ENCODE results near the gene WBP1L.
"Not testable (repeated sequence)": the region's sequence is repeated elsewhere in the genome, so short reads cannot be mapped to it uniquely, and the experiment has no call there.

Gene WBP1L

DNA sequence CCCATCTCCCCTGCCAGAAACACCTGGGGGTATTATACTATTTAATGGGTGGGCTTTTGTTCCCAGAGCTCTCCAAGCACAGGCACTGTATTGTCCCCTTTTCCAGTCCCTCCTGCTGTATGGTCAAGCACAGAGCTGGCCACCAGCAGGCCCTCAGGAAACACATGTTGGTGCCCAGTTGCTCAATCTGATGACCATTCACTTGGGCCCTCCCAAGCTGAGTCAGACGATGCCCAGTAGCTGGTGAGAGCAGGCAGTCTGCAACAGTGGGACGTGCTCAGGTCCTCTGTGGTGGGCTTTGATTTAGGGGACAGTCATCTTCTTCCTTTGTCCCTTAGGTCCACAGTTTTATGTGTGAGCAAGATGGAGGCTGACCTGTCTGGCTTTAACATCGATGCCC, 17.5 kb upstream of the WBP1L start:
- DNase-seq = no peak

DNA sequence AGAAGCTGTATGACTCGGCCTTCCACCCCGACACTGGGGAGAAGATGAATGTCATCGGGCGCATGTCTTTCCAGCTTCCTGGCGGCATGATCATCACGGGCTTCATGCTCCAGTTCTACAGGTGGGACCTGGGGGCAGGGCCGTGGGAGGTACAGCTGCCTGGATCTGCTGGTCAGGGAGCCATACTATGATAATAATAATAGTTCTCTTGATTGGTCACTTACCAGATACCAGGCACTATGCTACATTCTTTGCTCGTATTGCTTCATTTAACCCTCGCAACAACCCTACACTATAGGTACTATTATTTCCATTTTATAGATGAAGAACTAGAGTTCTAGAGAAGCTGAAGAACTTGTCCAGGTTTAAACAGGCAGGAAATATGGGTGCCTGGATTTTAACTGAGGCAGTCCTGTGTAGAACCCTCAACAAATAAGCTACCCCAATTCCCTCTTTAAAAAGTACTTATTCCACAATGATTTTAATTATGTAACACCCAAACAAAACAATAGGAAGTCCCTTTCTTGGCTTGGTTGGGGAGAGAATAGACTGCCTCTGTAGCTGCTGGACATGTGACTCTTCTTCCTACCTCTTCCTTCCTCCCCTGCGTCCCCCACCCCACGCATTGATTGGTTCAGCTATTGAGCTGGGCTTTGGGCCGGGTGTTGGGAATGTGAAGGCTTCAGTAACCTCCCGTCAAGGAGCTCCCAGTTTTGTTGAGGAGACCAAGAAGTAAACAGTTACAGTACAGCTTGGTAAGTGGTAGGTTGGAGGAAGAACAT, 16.5 kb upstream of the WBP1L start:
- no peak for DNase-seq

DNA sequence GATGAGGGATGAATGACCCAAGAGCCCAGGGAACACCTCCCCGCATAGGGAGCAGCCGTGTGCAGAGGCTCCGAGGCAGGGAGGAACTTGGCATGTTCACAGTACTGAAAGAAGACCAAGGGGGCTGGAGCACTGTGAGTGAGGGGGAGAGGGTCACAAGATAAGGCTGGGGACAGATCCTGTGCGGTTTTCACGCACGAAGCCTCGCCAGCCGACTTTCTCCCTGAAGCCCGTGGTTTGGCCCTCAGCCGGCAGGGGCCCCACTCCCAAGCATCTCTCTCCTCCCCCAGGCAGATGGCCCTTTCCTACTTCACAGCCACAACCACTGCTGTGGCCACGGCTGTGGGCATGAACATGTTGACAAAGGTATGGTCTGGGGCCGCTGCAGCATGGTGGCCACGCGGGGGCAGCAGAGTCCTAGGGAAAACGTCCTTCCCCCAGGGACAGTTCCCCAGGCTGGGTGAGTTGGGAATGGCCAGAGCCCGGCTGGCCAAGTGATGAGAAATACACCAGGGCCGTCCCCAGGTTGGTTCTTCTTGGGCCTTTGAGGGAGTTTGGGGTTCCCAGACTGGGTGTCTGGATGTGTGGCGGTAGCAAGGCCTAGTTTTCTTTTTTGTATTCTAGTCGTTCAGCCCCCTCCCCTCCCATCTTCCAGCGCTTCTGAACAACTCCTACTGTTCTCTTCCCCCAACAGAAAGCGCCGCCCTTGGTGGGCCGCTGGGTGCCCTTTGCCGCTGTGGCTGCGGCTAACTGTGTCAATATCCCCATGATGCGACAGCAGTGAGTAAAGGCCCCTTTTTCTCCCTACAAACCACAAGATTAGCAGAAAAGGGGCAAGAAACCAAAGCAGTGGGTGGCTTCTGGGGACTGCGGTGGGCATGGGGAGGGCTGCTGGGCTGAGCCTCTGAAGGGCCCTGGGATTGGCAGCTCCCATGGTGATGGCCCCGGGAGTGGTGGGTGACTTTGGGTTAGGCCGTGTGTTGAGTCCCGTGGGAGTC, 14.4 kb upstream of the WBP1L start:
- peak; percentile 52 for DNase-seq

DNA sequence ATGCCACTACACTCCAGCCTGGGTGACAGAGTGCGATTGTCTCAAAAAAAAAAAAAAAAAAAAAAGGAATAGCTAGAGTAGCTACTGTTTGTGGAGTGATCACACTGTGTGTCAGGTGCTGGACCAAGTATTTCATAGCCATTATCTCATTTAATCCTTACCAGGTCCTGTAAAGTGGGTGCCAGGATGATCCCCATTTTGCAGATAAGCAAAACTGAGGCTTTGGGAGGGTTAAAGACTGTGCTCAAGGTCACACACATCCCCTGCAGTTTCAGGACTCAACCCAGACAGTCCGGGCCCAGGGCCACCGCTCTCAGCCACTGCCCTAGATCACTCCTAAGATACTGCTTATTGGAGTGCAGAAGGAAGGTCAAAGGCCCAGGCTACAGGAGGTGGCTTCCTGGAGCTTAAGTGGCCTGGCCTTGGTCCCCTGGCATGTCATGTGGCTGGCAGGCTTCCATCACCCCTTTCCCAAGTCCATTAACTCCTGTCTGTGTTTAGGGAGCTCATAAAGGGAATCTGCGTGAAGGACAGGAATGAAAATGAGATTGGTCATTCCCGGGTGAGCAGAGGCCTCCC, 12.4 kb upstream of the WBP1L start:
- DNase-seq = no peak

DNA sequence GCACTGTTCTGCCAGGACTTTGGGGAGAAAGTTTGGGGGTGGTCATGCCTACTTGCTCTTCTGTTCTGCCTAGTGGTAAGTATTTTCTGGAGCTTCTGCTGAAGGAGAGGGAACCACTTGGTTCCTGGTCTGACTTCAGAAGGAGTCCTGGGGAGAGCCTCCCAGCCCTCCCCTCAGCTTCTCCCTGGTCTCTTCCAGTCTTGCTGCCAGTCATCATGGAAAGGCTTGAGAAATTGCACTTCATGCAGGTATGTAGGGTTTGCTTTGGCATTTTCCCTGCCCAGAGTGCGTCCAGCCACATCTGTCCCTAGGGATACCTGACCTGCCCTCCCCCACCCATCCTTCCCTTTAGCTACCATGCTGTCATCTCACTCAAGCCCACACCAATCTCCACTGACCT, 11.1 kb upstream of the WBP1L start:
- no peak for DNase-seq

DNA sequence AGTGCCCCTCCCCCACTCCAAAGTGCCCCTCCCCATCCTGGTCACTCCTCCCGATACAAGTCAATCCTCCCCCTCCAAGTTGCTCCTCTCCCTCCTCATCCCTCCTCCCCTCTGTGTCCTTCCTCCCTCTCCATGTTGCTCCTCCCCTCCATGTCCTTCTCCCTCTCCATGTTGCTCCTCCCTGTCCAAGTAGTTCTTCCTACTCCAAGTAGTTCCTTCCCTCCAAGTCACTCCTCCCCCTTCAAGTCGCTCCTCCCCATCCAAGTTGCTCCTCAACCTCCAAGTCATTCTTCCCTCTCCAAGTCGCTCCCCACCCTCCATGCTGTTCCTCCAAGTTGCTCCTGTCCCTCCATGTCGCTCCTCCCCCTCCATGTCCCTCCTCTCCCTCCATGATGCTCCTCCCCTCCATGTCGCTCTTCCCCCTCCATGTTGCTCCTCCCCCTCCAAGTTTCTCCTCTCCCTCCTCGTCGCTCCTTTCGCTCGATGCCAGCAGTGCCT, 8.6 kb upstream of the WBP1L start:
- DNase-seq = no peak

DNA sequence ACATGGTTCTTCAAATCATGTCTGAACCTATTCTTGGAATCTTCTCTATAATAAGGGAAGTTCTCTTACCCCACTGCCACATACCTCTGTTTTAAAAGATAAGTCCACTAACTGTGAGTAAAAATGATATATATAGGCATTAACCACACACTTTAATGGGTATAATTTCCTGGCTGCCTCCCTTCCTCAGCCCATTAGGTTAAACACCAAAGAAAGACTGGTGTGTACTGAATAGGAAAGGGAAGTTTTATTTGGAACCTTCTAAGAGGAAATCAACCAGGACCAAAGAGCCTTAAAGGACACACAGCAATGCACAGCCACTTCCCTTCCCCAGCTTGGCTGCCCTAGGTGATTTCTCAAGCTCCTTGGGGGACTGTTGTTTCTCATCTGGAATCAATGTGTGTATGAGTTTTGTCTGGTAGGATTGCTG, 5.0 kb upstream of the WBP1L start:
- no peak for DNase-seq

DNA sequence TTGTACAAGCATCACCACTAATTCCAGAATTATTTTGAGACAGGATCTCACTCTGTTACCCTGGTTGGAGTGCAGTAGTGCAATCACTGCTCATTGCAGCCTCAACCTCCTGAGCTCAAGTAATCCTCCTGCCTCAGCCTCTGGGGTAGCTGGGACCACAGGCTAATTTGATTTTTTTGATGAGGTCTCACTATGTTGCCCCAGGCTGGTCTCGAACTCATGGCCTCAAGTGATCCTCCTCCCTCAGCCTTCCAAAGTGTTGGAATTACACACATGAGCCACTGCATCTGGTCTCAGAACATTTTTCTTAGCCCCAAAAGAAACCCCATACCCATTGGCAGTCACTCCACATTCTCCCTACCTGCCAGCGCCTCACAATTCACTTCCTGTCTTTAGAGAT, 3.5 kb upstream of the WBP1L start:
- no peak for DNase-seq

DNA sequence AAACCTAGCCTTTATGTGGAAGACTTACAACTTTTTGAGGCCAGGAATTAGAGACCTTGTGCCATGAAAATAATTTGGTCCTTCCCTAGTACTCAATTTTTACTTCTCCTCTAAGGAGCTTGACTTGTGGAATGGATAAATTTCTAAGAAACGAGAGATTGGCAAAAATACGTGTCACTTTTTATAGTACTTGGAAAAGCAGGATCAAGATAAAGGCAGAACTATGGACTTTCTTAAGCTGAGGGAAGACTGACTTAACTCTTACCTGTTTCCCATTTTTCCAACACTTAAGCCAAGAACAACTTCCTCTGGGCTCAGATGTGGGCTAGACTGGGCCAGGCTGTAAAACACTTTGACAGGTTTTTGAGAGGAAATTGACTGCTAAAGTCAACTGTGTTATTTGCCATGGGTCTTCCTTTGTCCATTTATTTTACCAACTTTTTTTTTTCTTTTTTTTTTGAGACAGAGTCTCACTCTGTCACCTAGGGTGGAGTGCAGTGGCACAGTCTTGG, 2.0 kb upstream of the WBP1L start:
- no peak for DNase-seq

DNA sequence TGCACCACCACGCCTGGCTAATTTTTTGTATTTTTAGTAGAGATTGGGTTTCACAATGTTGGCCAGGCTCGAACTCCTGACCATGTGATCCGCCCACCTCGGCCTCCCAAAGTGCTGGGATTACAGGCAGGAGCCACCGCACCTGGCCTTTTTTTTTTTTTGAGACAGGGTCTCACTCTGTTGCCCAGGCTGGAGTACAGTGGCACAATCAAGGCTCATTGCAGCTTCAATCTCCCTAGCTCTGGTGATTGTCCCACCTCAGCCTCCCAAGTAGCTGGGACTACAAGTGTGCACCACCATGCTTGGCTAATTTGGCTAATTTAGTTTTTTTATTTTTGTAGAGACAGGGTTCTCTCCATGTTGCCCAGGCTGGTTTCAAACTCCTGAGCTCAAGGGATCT, 1.4 kb upstream of the WBP1L start:
- DNase-seq = not testable (repeated sequence)

DNA sequence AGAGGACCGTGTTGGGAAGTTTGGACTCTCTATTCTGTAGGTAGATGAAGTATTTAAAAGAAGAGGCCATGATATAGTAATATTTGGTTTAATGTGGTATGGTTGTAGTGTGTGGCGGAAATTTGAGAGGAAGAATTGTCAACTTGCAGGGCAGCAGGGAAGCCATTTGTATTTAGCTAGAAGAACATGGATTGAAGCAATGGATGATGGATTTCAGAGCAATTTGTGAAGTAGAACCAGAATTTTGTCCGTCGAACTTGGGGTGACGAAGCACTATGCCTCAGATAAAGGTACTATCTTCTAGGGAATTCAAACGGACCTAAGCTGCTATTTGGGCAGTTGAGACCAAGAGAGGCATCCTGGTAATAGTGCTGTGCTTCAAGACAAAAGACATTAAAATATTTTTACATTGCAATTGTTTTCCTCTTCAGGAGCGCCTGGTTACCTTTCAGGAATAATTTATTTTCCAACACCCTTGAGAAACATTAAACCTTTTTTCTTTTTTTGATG, 615 bp upstream of the WBP1L start:
- DNase-seq = no peak

DNA sequence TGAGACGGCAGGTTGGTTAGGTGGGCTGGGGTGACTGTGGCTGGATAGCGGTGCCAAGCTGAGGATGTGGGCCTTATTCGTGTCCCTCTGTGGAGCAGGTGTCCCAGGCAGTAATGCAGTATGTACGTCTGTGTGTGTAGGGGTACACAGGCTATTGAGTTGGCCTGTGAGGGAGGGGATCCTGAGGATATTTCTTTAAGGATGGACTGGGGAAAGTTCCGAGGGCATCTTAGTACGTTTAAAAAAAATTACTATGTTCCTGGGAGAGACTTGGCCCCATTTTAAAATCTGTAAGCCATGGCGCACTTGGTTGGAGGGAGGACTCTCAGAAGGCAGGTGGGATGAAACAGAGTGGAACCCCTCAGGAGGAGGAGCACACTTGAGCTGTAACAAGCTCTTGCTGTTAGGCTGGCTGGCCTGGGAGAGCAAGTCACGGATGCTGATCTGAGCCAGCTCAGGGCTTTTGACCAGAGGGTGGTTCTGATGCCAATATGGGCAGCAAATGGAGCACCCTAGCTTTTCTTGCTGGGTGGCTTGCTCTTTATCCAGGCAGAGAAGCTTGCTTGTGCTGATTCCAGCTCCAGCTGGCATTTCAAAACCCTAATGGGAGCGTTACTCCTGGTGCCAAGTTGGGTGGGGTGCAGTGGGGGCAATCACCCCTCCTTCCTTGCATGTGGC, 765 bp downstream of the WBP1L start:
- DNase-seq = no peak

DNA sequence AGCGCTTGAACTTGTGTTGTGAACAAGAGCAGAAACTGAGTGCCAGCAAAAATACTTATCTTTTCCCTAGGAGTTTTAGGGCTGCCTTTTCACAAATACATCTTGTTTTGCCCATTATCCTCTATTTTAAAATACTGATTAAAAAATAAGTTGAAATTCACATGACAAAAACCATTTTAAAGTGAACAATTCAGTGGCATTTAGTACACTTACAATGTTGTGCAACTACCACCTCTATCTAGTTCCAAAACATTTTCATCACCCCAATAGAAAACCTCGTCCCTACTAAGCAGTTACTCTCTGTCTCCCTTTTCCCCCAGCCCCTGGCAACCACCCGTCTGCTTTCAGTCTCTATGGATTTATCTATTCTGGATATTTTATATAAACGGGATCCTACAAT, 1.4 kb downstream of the WBP1L start:
- no peak for DNase-seq

DNA sequence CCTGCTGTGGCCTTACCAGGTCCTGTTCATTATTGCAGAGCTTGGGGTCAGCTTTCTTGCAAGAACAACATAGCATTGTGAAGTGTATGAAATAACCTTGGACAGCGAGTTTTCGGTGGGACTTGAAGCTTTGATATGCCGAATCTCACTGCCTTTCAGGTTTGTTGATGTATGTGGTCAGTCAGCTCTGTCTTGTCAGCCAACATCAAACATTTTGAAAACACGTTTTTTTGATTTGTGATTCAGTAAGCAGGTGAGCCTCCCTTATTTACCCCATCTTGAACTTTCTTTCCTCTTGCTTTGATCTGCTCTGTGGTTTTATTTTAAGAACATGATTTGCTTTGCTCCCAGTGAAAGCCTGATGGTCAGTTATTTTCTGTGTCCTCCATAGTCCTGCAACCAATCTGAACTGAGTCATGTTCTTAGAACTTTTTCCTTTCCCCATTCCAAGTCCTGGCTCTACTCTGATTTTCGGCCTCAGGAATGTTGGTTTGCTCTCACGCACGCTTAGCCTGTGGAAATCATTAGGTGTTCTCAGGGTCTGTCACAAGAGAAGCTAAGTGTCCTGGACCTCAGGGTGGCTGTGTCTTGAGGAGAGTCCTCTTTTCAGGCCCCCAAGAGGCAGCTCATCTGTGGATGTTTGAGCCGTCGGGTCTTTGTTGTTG, 8.7 kb downstream of the WBP1L start:
- DNase-seq = no peak

DNA sequence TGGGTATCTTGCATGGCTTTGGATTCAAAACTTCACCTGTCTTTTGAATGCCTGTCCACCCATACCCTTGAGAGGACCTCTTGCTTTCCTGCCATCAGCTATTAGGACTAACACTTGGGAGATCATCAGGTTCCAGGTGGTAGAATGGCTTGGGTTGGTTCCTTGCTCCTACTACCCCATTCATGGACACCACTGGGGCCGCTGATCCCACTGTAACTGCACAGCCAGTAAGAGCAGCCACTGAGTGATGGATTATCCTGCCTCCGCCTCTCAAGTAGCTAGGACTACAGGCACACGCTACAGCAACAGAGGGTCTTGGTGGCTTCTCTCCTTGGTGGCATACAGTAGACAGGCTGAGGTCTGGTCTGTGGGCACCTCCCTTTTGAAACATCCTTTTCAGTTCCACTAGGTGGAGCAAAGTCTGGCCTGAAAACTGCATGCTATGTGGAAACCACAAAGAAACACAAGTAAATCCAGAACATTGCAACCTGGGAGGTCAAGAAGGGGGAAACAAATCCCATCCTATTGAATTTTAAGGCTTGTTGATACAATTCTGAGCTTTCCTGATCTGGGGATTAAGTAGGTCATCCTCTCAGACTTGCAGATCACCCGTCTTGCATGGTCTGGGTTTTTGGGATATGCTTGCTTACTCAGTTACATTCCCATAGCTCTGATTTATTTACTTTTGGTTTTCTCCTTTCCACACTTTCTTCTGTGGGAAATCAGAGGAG, 9.4 kb downstream of the WBP1L start:
- DNase-seq = no peak

DNA sequence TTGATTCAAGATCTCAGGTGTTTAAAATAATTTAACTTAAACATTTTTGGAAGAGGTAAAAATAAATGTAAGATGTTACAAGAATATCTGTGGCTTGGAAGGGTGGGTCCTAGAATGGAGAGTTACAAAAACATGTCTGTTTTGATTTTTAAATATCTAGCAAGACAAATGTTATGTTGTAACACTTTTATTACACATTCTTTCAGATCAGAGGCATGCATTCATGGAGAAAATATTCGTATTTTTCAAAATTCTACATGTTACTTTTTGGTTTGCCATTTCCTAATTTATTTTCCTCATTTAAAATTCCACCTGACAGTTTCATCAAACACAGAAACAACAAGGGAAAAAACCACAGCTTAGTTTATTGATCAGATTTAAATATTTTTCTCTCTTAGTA, 10.0 kb downstream of the WBP1L start:
- DNase-seq = no peak

DNA sequence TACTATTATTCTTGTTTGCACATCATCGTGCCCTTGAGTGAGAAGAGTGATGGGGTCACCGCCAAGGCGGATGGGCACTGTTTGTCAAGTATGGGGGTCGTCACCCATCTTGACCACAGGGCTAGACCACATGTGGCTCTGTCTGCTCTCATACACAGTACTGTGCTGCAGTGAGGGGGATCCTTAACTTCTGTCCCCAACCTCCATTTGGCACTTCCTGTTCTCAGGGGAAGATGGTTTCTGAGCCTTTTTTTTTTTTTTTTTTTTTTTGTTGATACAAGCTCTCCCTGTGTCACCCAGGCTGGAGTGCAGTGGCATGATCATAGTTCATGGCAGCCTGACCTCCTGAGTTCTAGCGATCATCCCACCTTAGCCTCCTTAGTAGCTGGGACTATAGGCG, 13.6 kb downstream of the WBP1L start:
- DNase-seq = no peak

DNA sequence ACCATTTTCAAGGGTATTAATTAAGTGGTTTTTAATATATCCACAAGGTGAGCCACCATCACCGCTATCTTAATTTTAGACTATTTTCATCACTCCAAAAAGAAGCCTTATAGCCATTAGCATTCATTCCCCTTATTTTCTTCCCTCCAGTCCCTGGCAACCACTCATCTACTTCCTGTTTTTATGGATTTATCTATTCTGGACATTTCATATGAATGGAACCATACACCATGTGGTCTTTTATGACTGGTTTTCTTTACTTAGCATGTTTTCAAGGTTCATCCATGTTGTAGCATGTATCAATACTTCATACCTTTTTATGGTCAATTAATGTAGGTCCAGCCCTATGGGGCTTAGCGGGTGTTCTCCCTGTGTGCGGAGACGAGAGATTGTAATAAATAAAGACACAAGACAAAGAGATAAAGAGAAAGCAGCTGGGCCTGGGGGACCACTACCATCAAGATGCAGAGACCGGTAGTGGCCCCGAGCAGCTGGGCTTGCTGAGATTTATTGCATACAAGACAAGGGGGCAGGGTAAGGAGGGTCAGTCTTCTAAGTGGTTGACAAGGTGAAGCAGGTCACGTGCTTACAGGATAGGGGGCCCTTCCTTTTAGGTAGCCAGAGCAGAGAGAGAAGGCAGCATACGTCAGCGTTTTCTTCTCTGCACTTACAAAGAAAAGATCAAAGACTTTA, 14.6 kb downstream of the WBP1L start:
- DNase-seq = no peak

DNA sequence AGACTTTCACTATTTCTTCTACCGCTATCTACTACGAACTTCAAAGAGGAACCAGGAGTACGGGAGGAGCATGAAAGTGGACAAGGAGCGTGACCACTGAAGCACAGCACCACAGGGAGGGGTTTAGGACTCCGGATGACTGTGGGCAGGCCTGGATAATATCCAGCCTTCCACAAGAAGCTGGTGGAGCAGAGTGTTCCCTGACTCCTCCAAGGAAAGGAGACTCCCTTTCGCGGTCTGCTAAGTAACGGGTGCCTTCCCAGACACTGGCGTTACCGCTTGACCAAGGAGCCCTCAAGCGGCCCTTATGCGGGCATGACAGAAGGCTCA, 15.2 kb downstream of the WBP1L start:
- not testable (repeated sequence) for DNase-seq

DNA sequence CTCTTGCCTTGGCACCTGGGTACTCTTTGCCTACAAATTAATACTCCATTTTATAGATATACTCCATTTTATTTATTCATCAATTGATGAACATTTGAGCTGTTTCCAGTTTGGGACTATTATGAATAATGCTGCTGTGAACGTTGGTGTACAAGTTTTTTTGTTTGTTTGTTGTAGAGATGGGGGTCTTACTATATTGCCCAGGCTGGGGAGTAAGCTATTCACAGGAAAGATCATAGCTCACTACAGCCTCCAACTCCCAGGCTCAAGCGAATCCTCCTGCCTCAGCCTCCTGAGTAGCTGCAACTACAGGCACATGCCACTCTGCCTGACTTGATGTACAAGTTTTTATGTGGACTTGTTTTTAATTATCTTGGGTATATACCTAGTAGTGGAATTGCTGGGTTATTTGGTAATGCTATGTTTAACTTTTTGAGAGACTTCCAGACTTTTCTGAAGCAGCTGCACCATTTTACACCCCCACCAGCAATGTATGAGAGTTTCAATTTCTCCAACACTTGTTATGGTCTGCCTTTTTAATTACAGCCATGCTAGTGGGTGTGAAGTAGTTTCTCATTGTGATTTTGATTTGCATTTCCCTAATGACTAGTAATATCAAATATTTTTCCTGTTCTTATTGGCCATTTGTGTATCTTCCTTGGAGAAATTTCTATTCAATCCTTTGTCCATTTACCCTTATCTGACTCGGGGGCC, 15.9 kb downstream of the WBP1L start:
- DNase-seq = no peak
